Measurements from ENCODE around the gene KIF11. TPM values are rescaled to one million over a fixed set of nuclear protein-coding genes. Genes with fewer than 3 reads are reported as not detected.

The KIF11 gene
- total and polyA plus RNA-seq, 9 of the 15 experiments (the other 6 are each of a cell fraction or from before 2014, with no cell fraction given), result 11.3 to 54.4 (median 29.2) TPM

- TF ChIP-seq ZNF354B (CRISPR knock-in tag; IDR thresholded peaks at IDR 0.05), result no peak
- no peak for TF ChIP-seq GTF2E2 (tag; IDR thresholded peaks at IDR 0.05)
- TF ChIP-seq, protein P1, sequence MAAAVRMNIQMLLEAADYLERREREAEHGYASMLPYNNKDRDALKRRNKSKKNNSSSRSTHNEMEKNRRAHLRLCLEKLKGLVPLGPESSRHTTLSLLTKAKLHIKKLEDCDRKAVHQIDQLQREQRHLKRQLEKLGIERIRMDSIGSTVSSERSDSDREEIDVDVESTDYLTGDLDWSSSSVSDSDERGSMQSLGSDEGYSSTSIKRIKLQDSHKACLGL (CRISPR knock-in tag; IDR thresholded peaks at IDR 0.05; ENCODE audit: borderline replicate concordance, poor library complexity, severe bottlenecking), result no peak
- peak; percentile 19; the same call in 1 of the 2 replicates for TF ChIP-seq CREM (IDR thresholded peaks at IDR 0.05; ENCODE audit: low read depth)
- TF ChIP-seq XRCC4 (IDR thresholded peaks at IDR 0.05; ENCODE audit: extremely low read depth, insufficient read depth, insufficient read length), result no peak
- TF ChIP-seq NR3C1 (CRISPR knock-in tag; IDR thresholded peaks at IDR 0.05), result no peak
- TF ChIP-seq ZSCAN32 (CRISPR knock-in tag; IDR thresholded peaks at IDR 0.05), result no peak
- no peak for TF ChIP-seq NCOA2 (IDR thresholded peaks at IDR 0.05; ENCODE audit: partially characterized antibody in 2 of 2)
- TF ChIP-seq ZFP36 (IDR thresholded peaks at IDR 0.05; ENCODE audit: low read depth, low read length, partially characterized antibody), result no peak
- no peak for TF ChIP-seq HEY1 (CRISPR knock-in tag; IDR thresholded peaks at IDR 0.05; ENCODE audit: borderline replicate concordance)
- TF ChIP-seq, protein P2, sequence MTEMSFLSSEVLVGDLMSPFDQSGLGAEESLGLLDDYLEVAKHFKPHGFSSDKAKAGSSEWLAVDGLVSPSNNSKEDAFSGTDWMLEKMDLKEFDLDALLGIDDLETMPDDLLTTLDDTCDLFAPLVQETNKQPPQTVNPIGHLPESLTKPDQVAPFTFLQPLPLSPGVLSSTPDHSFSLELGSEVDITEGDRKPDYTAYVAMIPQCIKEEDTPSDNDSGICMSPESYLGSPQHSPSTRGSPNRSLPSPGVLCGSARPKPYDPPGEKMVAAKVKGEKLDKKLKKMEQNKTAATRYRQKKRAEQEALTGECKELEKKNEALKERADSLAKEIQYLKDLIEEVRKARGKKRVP (CRISPR knock-in tag; IDR thresholded peaks at IDR 0.05), result no peak
- peak; percentile 69 for TF ChIP-seq RBBP5 (IDR thresholded peaks at IDR 0.05; ENCODE audit: borderline replicate concordance, insufficient read depth, low read length, poor library complexity, severe bottlenecking)
- TF ChIP-seq, protein P3, sequence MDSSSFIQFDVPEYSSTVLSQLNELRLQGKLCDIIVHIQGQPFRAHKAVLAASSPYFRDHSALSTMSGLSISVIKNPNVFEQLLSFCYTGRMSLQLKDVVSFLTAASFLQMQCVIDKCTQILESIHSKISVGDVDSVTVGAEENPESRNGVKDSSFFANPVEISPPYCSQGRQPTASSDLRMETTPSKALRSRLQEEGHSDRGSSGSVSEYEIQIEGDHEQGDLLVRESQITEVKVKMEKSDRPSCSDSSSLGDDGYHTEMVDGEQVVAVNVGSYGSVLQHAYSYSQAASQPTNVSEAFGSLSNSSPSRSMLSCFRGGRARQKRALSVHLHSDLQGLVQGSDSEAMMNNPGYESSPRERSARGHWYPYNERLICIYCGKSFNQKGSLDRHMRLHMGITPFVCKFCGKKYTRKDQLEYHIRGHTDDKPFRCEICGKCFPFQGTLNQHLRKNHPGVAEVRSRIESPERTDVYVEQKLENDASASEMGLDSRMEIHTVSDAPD (CRISPR knock-in tag; IDR thresholded peaks at IDR 0.05), result no peak
- 0 out of 2 replicates have a peak, but pooled peaks have one; percentile 26 for TF ChIP-seq ZNF766 (CRISPR knock-in tag; conservative IDR thresholded peaks at IDR 0.05)
- TF ChIP-seq BRCA1 (IDR thresholded peaks at IDR 0.05), result no peak
- TF ChIP-seq BRCA1 (CRISPR knock-in tag; IDR thresholded peaks at IDR 0.05), result no peak
- no peak for TF ChIP-seq SIN3B (IDR thresholded peaks at IDR 0.05; ENCODE audit: low read depth)
- TF ChIP-seq ZNF699 (CRISPR knock-in tag; IDR thresholded peaks at IDR 0.05; ENCODE audit: insufficient replicate concordance), result no peak
- TF ChIP-seq, protein P4, sequence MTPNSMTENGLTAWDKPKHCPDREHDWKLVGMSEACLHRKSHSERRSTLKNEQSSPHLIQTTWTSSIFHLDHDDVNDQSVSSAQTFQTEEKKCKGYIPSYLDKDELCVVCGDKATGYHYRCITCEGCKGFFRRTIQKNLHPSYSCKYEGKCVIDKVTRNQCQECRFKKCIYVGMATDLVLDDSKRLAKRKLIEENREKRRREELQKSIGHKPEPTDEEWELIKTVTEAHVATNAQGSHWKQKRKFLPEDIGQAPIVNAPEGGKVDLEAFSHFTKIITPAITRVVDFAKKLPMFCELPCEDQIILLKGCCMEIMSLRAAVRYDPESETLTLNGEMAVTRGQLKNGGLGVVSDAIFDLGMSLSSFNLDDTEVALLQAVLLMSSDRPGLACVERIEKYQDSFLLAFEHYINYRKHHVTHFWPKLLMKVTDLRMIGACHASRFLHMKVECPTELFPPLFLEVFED (CRISPR knock-in tag; conservative IDR thresholded peaks at IDR 0.05), result 0 out of 2 replicates have a peak, but pooled peaks have one; percentile 33
- no peak for TF ChIP-seq HNRNPH1 (optimal IDR thresholded peaks at IDR 0.05; ENCODE audit: low read depth, low read length)
- TF ChIP-seq POLR2AphosphoS5 (IDR thresholded peaks at IDR 0.05; ENCODE audit: control insufficient read depth, insufficient read depth, low read depth, low read length), result 0 out of 2 replicates have a peak, but pooled peaks have one; percentile 8
- TF ChIP-seq YY1 (IDR thresholded peaks at IDR 0.05; ENCODE audit: borderline replicate concordance in 1 of 3, control insufficient read depth in 1 of 3, extremely low read depth in 1 of 3, insufficient read depth in 3 of 3, insufficient read length in 1 of 3, insufficient replicate concordance in 2 of 3, low read depth in 1 of 3, low read length in 2 of 3), result peak in 1 of 3 experiments; percentile 11
Measured at GRCh38 chr10:92695679-92696605, 103.0 kb downstream of the KIF11 start (continued).

Measured in K562 (cell line).